K562 (cell line): ENCODE data around the gene PRDM16. TPM values are rescaled to one million over a fixed set of nuclear protein-coding genes. Genes with fewer than 3 reads are reported as not detected.

Source experiments
- ATAC-seq: fragments of 200-7000 bp; cut with Tn5 transposase; 3 replicates; pipeline ENCODE4 v1.9.1; 2020; ENCODE audit warnings: moderate library complexity
- BruUV-seq: library from RNA; stranded (reverse); fragments of 400-500 nt; replicated peaks from 2 replicates; lab custom pipeline; 2021; lab: Mats Ljungman, UMichigan
- CTCF ChIA-PET: fragments of 300-600 bp; formaldehyde crosslinking; extraction: SDS; loops from one replicate; lab custom pipeline; 2021; ENCODE audit warnings: low intra/inter-chr PET ratio; lab: Yijun Ruan, JAX
- POLR2A ChIA-PET: fragments of 300-600, 350-650 bp; sonication (Branson Sonifier 250); formaldehyde crosslinking; extraction: SDS; loops from one replicate; lab custom pipeline; 2021; ENCODE audit warnings: antibody characterized with exemption, inconsistent platforms; lab: Yijun Ruan, JAX
- DNase-seq, 4 experiments: peaks; one replicate each; pipeline versions ENCODE4 v3.0.0 to v3.0.0-alpha.2; 2011 to 2018; ENCODE audit warnings: low spot score in 3 of 4, mixed read lengths in 3 of 4; ENCODE audit errors: extremely low read depth in 1 of 4
- FAIRE-seq: peaks from 2 replicates; lab custom pipeline; 2011; peaks lifted over from hg19 to GRCh38; lab: Jason Lieb, UNC
- H2AFZ ChIP-seq: 2 replicates; pipeline ENCODE4 v1.6.0; 2011; ENCODE audit warnings: low read depth, low read length, control low read depth, inconsistent platforms
- H3K27ac ChIP-seq: fragments of 200-600 bp; 3 replicates; pipeline ENCODE4 v1.8.0; 2011; ENCODE audit warnings: low read depth, mild to moderate bottlenecking, control low read depth, inconsistent platforms, low read length, moderate library complexity, mixed read lengths; ENCODE audit errors: extremely low read depth
- H3K27me3 ChIP-seq, 2 experiments: fragments of 300-600 bp in 1 of 2; 2 replicates in 1 of 2; 3 replicates in 1 of 2; pipeline versions ENCODE4 v1.6.0 to v1.8.0; 2011; ENCODE audit warnings: inconsistent platforms in 2 of 2, low read length in 2 of 2, mild to moderate bottlenecking in 1 of 2, mixed read lengths in 1 of 2, moderate library complexity in 1 of 2; ENCODE audit not compliant: control insufficient read depth in 2 of 2, insufficient read depth in 2 of 2
- H3K36me3 ChIP-seq: fragments of 300-600 bp; 3 replicates; pipeline ENCODE4 v1.8.0; 2011; ENCODE audit warnings: mild to moderate bottlenecking, low read length, inconsistent platforms; ENCODE audit not compliant: control insufficient read depth, insufficient read depth
- H3K4me1 ChIP-seq, 2 experiments: fragments of 200-600 bp in 1 of 2; replicated peaks in 1 of 2; 2 replicates in 1 of 2; 3 replicates in 1 of 2; pipeline versions ENCODE4 v1.5.1 to v1.8.0; 2011; ENCODE audit warnings: inconsistent platforms in 2 of 2, low read length in 2 of 2, mild to moderate bottlenecking in 1 of 2, mixed read lengths in 1 of 2, moderate library complexity in 1 of 2; ENCODE audit not compliant: control insufficient read depth in 2 of 2, insufficient read depth in 2 of 2
- H3K4me2 ChIP-seq: 2 replicates; pipeline ENCODE4 v1.6.1; 2011; ENCODE audit warnings: low read length, control low read depth, inconsistent platforms, mixed read lengths; ENCODE audit not compliant: insufficient read depth
- H3K4me3 ChIP-seq: fragments of 200-600 bp; sonication (generic), shearing (Covaris generic); 2 replicates; pipeline ENCODE4 v1.5.1; 2016; ENCODE audit warnings: control low read depth, inconsistent platforms
- H3K79me2 ChIP-seq: fragments of 200-600 bp; 3 replicates; pipeline ENCODE4 v1.8.0; 2011; ENCODE audit warnings: low read length, inconsistent platforms; ENCODE audit not compliant: control insufficient read depth, insufficient read depth
- H3K9ac ChIP-seq, 2 experiments: 2 replicates each; pipeline versions ENCODE4 v1.6.0 to v1.6.1; 2011; ENCODE audit warnings: low read depth in 2 of 2, low read length in 2 of 2, control low read depth in 1 of 2, inconsistent platforms in 1 of 2, mild to moderate bottlenecking in 1 of 2, mixed read lengths in 1 of 2; ENCODE audit not compliant: insufficient read depth in 1 of 2
- H3K9me1 ChIP-seq: one replicate; pipeline ENCODE4 v1.6.0; 2011; ENCODE audit warnings: inconsistent platforms, mild to moderate bottlenecking, low read length, moderate library complexity; ENCODE audit not compliant: control insufficient read depth, insufficient read depth
- H3K9me3 ChIP-seq: replicated peaks from 2 replicates; pipeline ENCODE4 v1.5.1; 2011; ENCODE audit warnings: low read depth, low read length, inconsistent platforms; ENCODE audit not compliant: control insufficient read depth, insufficient read depth
- H4K20me1 ChIP-seq: replicated peaks from 2 replicates; pipeline ENCODE4 v1.6.1; 2011; ENCODE audit warnings: low read length, inconsistent platforms, mixed read lengths; ENCODE audit not compliant: control insufficient read depth, insufficient read depth
- CBX5 ChIP-seq: IDR thresholded peaks from 2 replicates; pipeline ENCODE4 v1.6.1; 2014; ENCODE audit warnings: low read depth, borderline replicate concordance
- CBX8 ChIP-seq: fragments of 200-600 bp; sonication (generic); IDR thresholded peaks from 2 replicates; pipeline ENCODE4 v1.6.1; 2012; ENCODE audit warnings: borderline replicate concordance, mixed run types, low read depth, mild to moderate bottlenecking, moderate library complexity, mixed read lengths, low read length, control low read depth, inconsistent platforms; ENCODE audit not compliant: poor library complexity, severe bottlenecking; ENCODE audit errors: extremely low read depth
- GTF3C2 ChIP-seq: IDR thresholded peaks from 3 replicates; pipeline ENCODE4 v1.6.1; 2011; ENCODE audit warnings: borderline replicate concordance, mild to moderate bottlenecking, moderate library complexity; ENCODE audit not compliant: insufficient read length; ENCODE audit errors: extremely low read depth
- IRF2 ChIP-seq: sonication (generic); formaldehyde crosslinking; IDR thresholded peaks from 2 replicates; pipeline ENCODE4 v1.8.1; 2022; ENCODE audit warnings: mild to moderate bottlenecking, missing genetic modification reagents
- RREB1 ChIP-seq: fragments of 250-450 bp; sonication (Bioruptor Pico); IDR thresholded peaks from 2 replicates; pipeline ENCODE4 v1.4.0; 2020
- SP1 ChIP-seq: sonication (generic); formaldehyde crosslinking; IDR thresholded peaks from 2 replicates; pipeline ENCODE4 v1.8.1; 2022; ENCODE audit warnings: mild to moderate bottlenecking, missing genetic modification reagents
- TCFL5 ChIP-seq: fragments of 250-450 bp; sonication (Bioruptor Pico); conservative IDR thresholded peaks from 2 replicates; pipeline ENCODE4 v1.6.1; 2021; ENCODE audit warnings: mild to moderate bottlenecking, moderate library complexity, matching md5 sums
- TEAD2 ChIP-seq: fragments of 450-650 bp; IDR thresholded peaks from 2 replicates; pipeline ENCODE4 v1.6.1; 2016; ENCODE audit warnings: missing genetic modification characterization, control low read depth, missing compliant biosample characterization
- ZNF586 ChIP-seq: fragments of 450-650 bp; formaldehyde crosslinking; conservative IDR thresholded peaks from 2 replicates; pipeline ENCODE4 v1.4.0; 2020; ENCODE audit warnings: mild to moderate bottlenecking, moderate library complexity
- WGBS: fragments of 100-300 bp; shearing (Covaris generic); methylation state at CpG from one replicate; pipeline ENCODE4 v1.1.6; 2016; ENCODE audit warnings: low coverage, mixed read lengths; ENCODE audit not compliant: insufficient coverage; ENCODE audit errors: missing lambda C conversion rate; 5-methylcytosine and 5-hydroxymethylcytosine counted together
- in situ Hi-C: fragments of 300-500 bp; cut with MboI; formaldehyde crosslinking; loops from 4 replicates; pipeline ENCODE4 v1.15.0; 2018; ENCODE audit warnings: inconsistent platforms, mixed read lengths
- intact Hi-C: fragments of 100-400 bp; cut with micrococcal nuclease; formaldehyde crosslinking; loops from 2 replicates; pipeline ENCODE4 v1.14.2; 2022
- polyA plus RNA-seq, 8 experiments: library from polyadenylated mRNA; depleted of rRNA in 4 of 8; stranded (reverse) in 5 of 8; unstranded in 3 of 8; fragments of >200 nt; fragmentation: Nextera tagmentation in 2 of 8; fragmentation: Illumina TruSeq in 1 of 8; extraction: Ambion mirVana in 2 of 8; extraction: Trizol in 1 of 8; gene quantifications; 2 replicates each; pipeline versions ENCODE4 v1.2.1 to v1.2.3, GENCODE V29; 2011 to 2014; ENCODE audit warnings: inconsistent platforms in 1 of 8, missing spikeins in 1 of 8
- total RNA-seq, 7 experiments: library from RNA; depleted of rRNA in 6 of 7; stranded (reverse); fragments of >200 nt in 6 of 7; fragmentation: Illumina TruSeq in 2 of 7; extraction: Trizol in 2 of 7; gene quantifications; 2 replicates each; pipeline versions ENCODE4 v1.2.1 to v1.2.3, GENCODE V29; 2011 to 2021; ENCODE audit warnings: low replicate concordance in 1 of 7
- TF ChIP-seq, protein P1 (sequence below): IDR thresholded peaks from 3 replicates; pipeline ENCODE4 v1.6.1; 2011; ENCODE audit warnings: borderline replicate concordance, mild to moderate bottlenecking; ENCODE audit not compliant: insufficient read length, insufficient read depth

Gene PRDM16
- total and polyA plus RNA-seq, 9 of the 15 experiments (the other 6 are each of a cell fraction or from before 2014, with no cell fraction given), result 0.10 to 0.27 TPM; not detected in 7

GRCh38 chr1:3459051-3459908 lies 390.3 kb downstream of the PRDM16 start:
- CTCF ChIA-PET, result no interaction called here
- WGBS, result 6% methylated on average over 24 of the region's 24 CpGs
- H2AFZ ChIP-seq, result no peak overlapping the region
- H3K9me1 ChIP-seq, result no peaks in the 10 kb centered on the region
- no peaks in the 10 kb centered on the region for H3K79me2 ChIP-seq
- POLR2A ChIA-PET, result interaction anchor here (0.7 to 1.6 kb wide), 2 partner anchors 9 to 262 kb away, joined by 3 to 4 read pairs; no protein-coding TSS in a partner anchor
- no TSS peak for BruUV-seq
- ATAC-seq (no peak), FAIRE-seq (no peak), DNase-seq (no peak)
- no peak overlapping the region for H3K9ac ChIP-seq
- H3K4me1 ChIP-seq, result peaks cover 0 to 36% of the 10 kb centered on the region in 2 experiments; a peak in 2 of 5 replicates
- intact Hi-C loops (no loop called here), in situ Hi-C loops (no loop called here)
- no peaks in the 10 kb centered on the region for H3K36me3 ChIP-seq
- H3K9me3 ChIP-seq, result no peaks in the 10 kb centered on the region
- H3K4me3 ChIP-seq, result no peak overlapping the region
- H4K20me1 ChIP-seq, result peaks cover 50% of the 10 kb centered on the region; the same call in 1 of the 2 replicates
- H3K27ac ChIP-seq, result no peak overlapping the region
- H3K4me2 ChIP-seq, result no peak overlapping the region
- TF ChIP-seq TCFL5 (no peak), CBX5 (no peak), CBX8 (no peak), RREB1 (CRISPR knock-in tag) (no peak), ZNF586 (CRISPR knock-in tag) (no peak), SP1 (no peak), TEAD2 (tag) (no peak), IRF2 (no peak), GTF3C2 (no peak)
- TF ChIP-seq, protein P1, sequence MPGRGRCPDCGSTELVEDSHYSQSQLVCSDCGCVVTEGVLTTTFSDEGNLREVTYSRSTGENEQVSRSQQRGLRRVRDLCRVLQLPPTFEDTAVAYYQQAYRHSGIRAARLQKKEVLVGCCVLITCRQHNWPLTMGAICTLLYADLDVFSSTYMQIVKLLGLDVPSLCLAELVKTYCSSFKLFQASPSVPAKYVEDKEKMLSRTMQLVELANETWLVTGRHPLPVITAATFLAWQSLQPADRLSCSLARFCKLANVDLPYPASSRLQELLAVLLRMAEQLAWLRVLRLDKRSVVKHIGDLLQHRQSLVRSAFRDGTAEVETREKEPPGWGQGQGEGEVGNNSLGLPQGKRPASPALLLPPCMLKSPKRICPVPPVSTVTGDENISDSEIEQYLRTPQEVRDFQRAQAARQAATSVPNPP, result no peak
- peaks cover 56 to 83% of the 10 kb centered on the region in 2 experiments; a peak in 4 of 5 replicates for H3K27me3 ChIP-seq
